Osteocyte (in vitro differentiated cells): ENCODE results near the gene KDM5B. TPM values are rescaled to one million over a fixed set of nuclear protein-coding genes. Genes with fewer than 3 reads are reported as not detected.

Source experiments
- DNase-seq: peaks from one replicate; pipeline ENCODE4 v3.0.0; 2021; ENCODE audit warnings: mixed read lengths; ENCODE audit not compliant: unreplicated experiment; ENCODE audit errors: extremely low spot score
- H3K27ac Mint-ChIP-seq: one replicate; pipeline ENCODE4 v1.8.0; 2021; ENCODE audit warnings: mild to moderate bottlenecking, mixed read lengths; ENCODE audit not compliant: unreplicated experiment
- H3K27me3 Mint-ChIP-seq: one replicate; pipeline ENCODE4 v1.8.0; 2021; ENCODE audit warnings: mixed read lengths; ENCODE audit not compliant: unreplicated experiment
- H3K36me3 Mint-ChIP-seq: one replicate; pipeline ENCODE4 v1.8.0; 2021; ENCODE audit warnings: mixed read lengths; ENCODE audit not compliant: unreplicated experiment
- H3K4me1 Mint-ChIP-seq: one replicate; pipeline ENCODE4 v1.8.0; 2021; ENCODE audit warnings: mixed read lengths; ENCODE audit not compliant: unreplicated experiment
- H3K4me3 Mint-ChIP-seq: one replicate; pipeline ENCODE4 v1.8.0; 2021; ENCODE audit warnings: mild to moderate bottlenecking, moderate library complexity, mixed read lengths; ENCODE audit not compliant: unreplicated experiment
- H3K9me3 Mint-ChIP-seq: one replicate; pipeline ENCODE4 v1.8.0; 2021; ENCODE audit warnings: mixed read lengths; ENCODE audit not compliant: unreplicated experiment
- total RNA-seq: library from RNA; stranded (reverse); gene quantifications from 2 replicates; pipeline ENCODE4 v1.2.1, GENCODE V29; 2021
- TF ChIP-seq, protein P1 (sequence below): fragments of 200-600 bp; sonication (generic); IDR thresholded peaks from 2 replicates; pipeline ENCODE4 v1.5.0; 2021; ENCODE audit warnings: antibody characterized with exemption, mild to moderate bottlenecking, moderate library complexity

KDM5B gene
- total RNA-seq, 1 donor from 2014 or later: 152 TPM

DNA sequence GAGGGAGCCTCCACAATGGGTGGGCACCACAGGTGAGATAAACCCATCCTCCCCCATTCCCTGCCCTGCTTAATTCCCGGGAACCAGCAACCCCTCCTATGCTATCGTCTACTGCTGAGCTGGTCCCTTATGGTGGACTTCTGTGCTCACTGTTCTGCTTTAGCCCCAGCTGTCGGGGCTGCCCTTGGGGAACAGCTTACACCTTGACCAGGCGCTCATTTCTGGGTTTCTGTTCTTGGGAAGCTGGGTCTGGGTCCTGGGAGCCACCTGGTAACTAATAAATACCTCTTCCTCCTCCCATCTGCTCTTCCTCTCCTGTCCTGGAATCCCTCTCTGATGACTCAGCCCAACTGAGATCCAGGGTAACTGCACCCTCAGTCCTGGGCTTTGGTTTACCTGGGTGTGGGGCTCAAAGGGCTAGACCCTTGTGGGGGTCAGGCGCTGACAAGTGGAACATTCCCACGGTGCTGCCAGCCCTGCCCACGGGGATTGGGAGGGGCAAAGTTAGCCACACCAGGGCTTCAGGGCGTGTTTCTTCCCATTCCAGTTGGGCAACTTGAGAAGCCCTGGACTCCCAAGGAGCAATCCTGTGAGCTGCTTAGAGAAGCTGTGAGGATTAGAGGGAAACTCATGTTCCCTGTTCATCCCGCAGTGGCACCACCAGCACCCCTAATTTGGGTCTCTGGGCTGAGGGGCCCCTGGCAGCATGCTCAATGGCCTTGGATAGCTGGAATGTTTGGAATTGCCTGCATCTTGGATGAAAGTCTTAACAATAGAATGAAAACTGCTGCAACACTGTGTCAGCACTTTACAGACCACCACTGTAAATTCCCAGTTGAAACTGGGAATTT, 4.2 kb upstream of the KDM5B start:
- peak overlapping the region; percentile 57 for H3K4me3 Mint-ChIP-seq
- peaks cover 27% of the 10 kb centered on the region for H3K4me1 Mint-ChIP-seq
- H3K36me3 Mint-ChIP-seq: no peaks in the 10 kb centered on the region
- DNase-seq: no peak
- no peak overlapping the region for H3K27ac Mint-ChIP-seq
- peaks cover 5% of the 10 kb centered on the region for H3K27me3 Mint-ChIP-seq
- no peaks in the 10 kb centered on the region for H3K9me3 Mint-ChIP-seq
- TF ChIP-seq, protein P1, sequence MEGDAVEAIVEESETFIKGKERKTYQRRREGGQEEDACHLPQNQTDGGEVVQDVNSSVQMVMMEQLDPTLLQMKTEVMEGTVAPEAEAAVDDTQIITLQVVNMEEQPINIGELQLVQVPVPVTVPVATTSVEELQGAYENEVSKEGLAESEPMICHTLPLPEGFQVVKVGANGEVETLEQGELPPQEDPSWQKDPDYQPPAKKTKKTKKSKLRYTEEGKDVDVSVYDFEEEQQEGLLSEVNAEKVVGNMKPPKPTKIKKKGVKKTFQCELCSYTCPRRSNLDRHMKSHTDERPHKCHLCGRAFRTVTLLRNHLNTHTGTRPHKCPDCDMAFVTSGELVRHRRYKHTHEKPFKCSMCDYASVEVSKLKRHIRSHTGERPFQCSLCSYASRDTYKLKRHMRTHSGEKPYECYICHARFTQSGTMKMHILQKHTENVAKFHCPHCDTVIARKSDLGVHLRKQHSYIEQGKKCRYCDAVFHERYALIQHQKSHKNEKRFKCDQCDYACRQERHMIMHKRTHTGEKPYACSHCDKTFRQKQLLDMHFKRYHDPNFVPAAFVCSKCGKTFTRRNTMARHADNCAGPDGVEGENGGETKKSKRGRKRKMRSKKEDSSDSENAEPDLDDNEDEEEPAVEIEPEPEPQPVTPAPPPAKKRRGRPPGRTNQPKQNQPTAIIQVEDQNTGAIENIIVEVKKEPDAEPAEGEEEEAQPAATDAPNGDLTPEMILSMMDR: no peak

DNA sequence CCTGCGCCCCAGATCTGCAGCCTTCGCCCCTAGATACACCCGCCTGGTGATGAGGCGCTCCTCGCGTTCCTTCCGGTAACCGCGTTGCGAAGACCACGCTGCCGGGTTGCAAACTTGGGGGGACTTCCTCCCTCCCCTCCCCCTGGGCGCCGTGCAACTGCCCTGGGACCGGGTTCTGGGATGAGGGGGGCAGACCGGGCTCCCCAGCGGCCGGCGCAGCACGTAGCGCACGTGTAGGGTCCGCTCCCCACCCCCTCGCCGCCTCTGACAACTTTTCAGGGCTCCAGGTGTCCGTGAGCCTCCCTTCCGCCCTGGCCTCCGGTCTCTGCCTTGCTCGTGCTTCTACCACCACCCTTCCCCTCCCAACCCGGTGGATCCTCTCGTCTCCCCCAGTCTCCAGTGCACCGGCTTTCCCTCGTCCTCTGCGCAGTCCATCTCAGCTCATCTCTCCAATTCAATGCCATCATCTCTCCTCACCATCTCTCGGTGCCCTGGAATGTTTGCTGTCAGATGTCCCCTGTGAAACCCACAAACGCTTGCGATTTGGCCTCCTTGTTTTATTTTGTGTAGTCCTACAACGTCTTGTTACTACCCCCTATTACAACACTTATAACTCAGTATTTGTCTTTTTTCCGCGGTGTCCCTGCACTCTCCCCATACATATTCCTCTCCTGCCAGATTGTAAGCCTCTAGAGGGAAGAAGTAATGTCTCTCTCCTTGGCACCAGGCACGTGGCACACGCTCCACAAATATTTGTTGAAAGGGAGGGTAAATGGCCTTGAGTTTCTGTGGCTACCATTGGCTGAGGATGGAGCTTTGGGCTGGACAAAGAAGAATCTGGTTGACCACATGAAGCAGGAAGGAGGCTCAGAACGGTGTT, 3.3 kb upstream of the KDM5B start:
- Mint-ChIP-seq H3K4me1 (peaks cover 28% of the 10 kb centered on the region), H3K36me3 (no peaks in the 10 kb centered on the region), H3K27ac (peak overlapping the region; percentile 95), H3K9me3 (no peaks in the 10 kb centered on the region), H3K27me3 (peaks cover 5% of the 10 kb centered on the region), H3K4me3 (peak overlapping the region; percentile 93)
- TF ChIP-seq, protein P1: no peak
- DNase-seq: no peak

DNA sequence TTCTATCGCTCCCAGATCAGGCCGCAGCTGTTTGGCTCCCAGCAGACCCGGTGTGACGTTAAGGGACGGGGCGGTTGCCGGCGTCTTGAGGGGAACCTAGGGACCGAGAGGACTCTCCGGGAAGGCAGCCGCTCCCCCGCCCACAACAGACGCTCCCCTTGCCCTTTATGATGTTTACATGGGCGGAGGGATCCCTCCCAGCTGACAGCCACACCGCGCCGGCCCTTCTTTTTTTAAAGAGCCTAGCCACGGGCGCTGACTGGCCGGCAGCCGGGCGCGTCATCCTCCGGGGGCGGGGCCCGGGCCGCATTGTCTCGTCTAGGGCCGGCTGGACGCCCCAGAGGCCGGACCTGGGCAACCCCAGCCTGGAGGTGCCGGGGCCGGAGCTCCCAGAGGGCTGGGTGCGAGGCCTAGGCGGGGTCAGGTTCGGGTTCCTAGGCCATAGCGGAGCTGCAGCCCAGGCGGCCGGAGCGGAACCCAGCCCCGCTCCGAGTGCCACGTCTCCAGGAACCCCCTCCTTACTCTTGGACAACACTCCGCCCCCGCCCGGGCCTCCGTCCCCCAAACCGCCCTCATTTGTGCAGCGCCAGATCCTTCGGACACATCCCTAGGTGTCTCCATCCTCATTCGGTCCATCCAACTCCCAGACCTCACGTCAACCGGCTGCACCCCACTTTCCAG, 2.5 kb upstream of the KDM5B start, which contains the start of gene PCAT6:
Gene PCAT6, plus strand, starts transcription at position 340 of the 681 bp plus-strand sequence.
- DNase-seq: peak; percentile 97
- no peaks in the 10 kb centered on the region for H3K9me3 Mint-ChIP-seq
- peaks cover 5% of the 10 kb centered on the region for H3K27me3 Mint-ChIP-seq
- no peaks in the 10 kb centered on the region for H3K36me3 Mint-ChIP-seq
- TF ChIP-seq, protein P1: no peak
- peak within 1 kb of the TSS; percentile 95 for H3K27ac Mint-ChIP-seq
- peaks cover 36% of the 10 kb centered on the region for H3K4me1 Mint-ChIP-seq
- peak within 1 kb of the TSS; percentile 93 for H3K4me3 Mint-ChIP-seq

DNA sequence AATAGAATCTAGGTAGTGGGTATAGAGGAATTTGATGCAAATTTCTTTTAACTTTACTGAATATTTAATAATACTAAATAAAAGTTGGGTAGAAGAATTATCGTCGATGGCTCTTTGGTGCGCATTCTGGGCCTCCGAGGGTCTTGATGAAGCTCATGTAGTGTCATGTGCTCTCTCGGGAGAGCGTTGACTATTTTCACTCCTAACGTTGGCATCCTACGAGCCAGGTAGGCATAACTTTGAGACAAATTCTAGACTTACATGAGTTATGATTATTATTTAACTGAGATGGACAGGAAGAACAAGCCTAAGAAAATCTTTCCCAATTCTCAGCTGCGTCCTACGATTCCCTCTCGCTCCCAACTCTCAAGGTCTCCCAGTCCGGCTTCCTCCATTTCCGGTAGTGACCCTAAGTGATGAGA, 2.0 kb upstream of the KDM5B start:
- TF ChIP-seq, protein P1: no peak
- Mint-ChIP-seq H3K4me3 (peak overlapping the region; percentile 93), H3K27ac (peak overlapping the region; percentile 95), H3K4me1 (peaks cover 40% of the 10 kb centered on the region), H3K36me3 (no peaks in the 10 kb centered on the region), H3K27me3 (peaks cover 5% of the 10 kb centered on the region), H3K9me3 (no peaks in the 10 kb centered on the region)
- no peak for DNase-seq
